Activated naive CD8-positive, alpha-beta T cell treated with anti-CD3 and anti-CD28 coated beads, Interleukin-2, amount 10 ng/mL, durations not matched to agents 7 days and 5 days (primary cell): ENCODE results near the gene GAS7. TPM values are rescaled to one million over a fixed set of nuclear protein-coding genes. Genes with fewer than 3 reads are reported as not detected.
"Not testable (repeated sequence)": the region's sequence is repeated elsewhere in the genome, so short reads cannot be mapped to it uniquely, and the experiment has no call there.

Experiments used
- ATAC-seq: fragments of 150-1000 bp; cut with Tn5 transposase; one replicate; pipeline ENCODE4 v1.10.0; 2021; ENCODE audit warnings: low read depth, moderate library complexity
- POLR2A ChIA-PET: fragments of 350-600 bp; sonication (Branson Sonifier 250); formaldehyde crosslinking; loops from one replicate; lab custom pipeline; 2021; ENCODE audit warnings: antibody characterized with exemption; lab: Charles Lee
- DNase-seq: peaks from one replicate; pipeline ENCODE4 v3.0.0; 2021
- H3K27ac Mint-ChIP-seq: one replicate; pipeline ENCODE4 v1.8.0; 2022; ENCODE audit warnings: mild to moderate bottlenecking, mixed read lengths
- H3K27me3 Mint-ChIP-seq: one replicate; pipeline ENCODE4 v1.8.0; 2022; ENCODE audit warnings: mild to moderate bottlenecking, moderate library complexity, mixed read lengths
- H3K36me3 Mint-ChIP-seq: one replicate; pipeline ENCODE4 v1.8.0; 2021; ENCODE audit warnings: mild to moderate bottlenecking, mixed read lengths
- H3K4me1 Mint-ChIP-seq: one replicate; pipeline ENCODE4 v1.8.0; 2021; ENCODE audit warnings: mixed read lengths
- H3K4me3 Mint-ChIP-seq: one replicate; pipeline ENCODE4 v1.8.0; 2022; ENCODE audit warnings: mild to moderate bottlenecking, moderate library complexity, mixed read lengths
- H3K9me3 Mint-ChIP-seq: one replicate; pipeline ENCODE4 v1.8.0; 2021; ENCODE audit warnings: mixed read lengths
- total RNA-seq, 2 experiments: library from RNA; stranded (reverse); gene quantifications; one replicate each; pipeline ENCODE4 v1.2.3, GENCODE V29; 2021

The GAS7 gene
- total RNA-seq, 2 experiments from 2014 or later, result 2.7 to 2.8 TPM

- no peaks in the 10 kb centered on the region for H3K4me1 Mint-ChIP-seq
- H3K27me3 Mint-ChIP-seq, result peaks cover 2% of the 10 kb centered on the region
- no peak for ATAC-seq
- H3K4me3 Mint-ChIP-seq, result no peak overlapping the region
- H3K27ac Mint-ChIP-seq, result no peak overlapping the region
- no peak for DNase-seq
- no peaks in the 10 kb centered on the region for H3K36me3 Mint-ChIP-seq
- POLR2A ChIA-PET, result no interaction called here
- no peaks in the 10 kb centered on the region for H3K9me3 Mint-ChIP-seq
Observed at GRCh38 chr17:9931144-9931741, 267.2 kb downstream of the GAS7 start.

DNA sequence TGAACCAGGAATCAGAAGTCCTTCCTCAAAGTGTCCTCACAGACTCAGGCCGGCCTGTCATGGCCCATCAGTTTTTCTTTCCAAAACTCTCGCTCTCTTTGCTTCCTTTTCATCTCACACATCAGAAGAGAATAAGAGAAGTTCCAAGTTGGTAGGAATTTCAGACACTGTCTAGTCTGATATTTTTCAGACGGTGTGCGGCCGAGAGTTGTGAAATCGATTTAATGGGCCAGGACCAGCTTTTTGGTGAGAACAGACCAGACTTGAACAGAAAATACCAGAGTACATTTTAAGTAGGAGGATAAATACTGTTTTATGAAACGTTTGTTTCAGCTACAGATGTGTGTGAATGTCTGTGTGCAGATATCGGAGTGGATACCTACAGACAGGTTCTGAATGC is 268.5 kb downstream of the GAS7 start:
- no peak for ATAC-seq
- POLR2A ChIA-PET, result no interaction called here
- no peak overlapping the region for H3K4me3 Mint-ChIP-seq

GRCh38 chr17:9928601-9929333 is 269.6 kb downstream of the GAS7 start:
- Mint-ChIP-seq H3K36me3 (no peaks in the 10 kb centered on the region), H3K4me1 (no peaks in the 10 kb centered on the region), H3K27ac (no peak overlapping the region), H3K27me3 (peaks cover 2% of the 10 kb centered on the region), H3K9me3 (no peaks in the 10 kb centered on the region), H3K4me3 (no peak overlapping the region)
- no peak for DNase-seq
- ATAC-seq, result no peak
- POLR2A ChIA-PET, result no interaction called here

More for the DNA sequence above, 268.5 kb downstream of the GAS7 start:
- Mint-ChIP-seq H3K4me1 (no peaks in the 10 kb centered on the region), H3K27me3 (peaks cover 2% of the 10 kb centered on the region), H3K27ac (no peak overlapping the region), H3K36me3 (no peaks in the 10 kb centered on the region), H3K9me3 (no peaks in the 10 kb centered on the region)
- DNase-seq, result no peak

- Mint-ChIP-seq H3K4me1 (no peaks in the 10 kb centered on the region), H3K9me3 (no peaks in the 10 kb centered on the region), H3K4me3 (no peak overlapping the region), H3K27ac (no peak overlapping the region), H3K36me3 (no peaks in the 10 kb centered on the region), H3K27me3 (no peaks in the 10 kb centered on the region)
- ATAC-seq (no peak), DNase-seq (no peak)
- POLR2A ChIA-PET, result no interaction called here
Observed at GRCh38 chr17:9926150-9926804, 272.1 kb downstream of the GAS7 start.

DNA sequence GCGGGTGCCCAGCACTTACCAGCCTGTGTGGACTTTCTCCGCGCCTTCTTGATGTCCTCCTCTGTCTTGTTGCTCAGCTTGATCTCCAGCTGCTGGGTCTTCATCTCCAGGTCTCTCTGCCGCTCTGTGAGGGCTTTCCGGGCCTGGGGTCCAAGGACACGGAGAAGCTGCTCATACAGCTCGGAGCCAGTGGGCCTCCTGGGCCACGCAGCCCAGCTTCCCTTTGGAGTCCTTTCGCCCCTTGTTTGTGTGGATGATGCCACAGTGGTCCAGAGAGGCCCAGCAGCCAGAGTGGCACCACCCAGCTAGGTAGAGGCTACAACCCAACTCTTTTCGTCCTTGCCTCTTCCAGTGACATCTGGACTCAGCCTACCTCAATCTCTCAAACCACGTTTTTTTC is 272.9 kb downstream of the GAS7 start:
- Mint-ChIP-seq H3K36me3 (no peaks in the 10 kb centered on the region), H3K9me3 (no peaks in the 10 kb centered on the region), H3K4me3 (no peak overlapping the region), H3K27me3 (no peaks in the 10 kb centered on the region), H3K4me1 (no peaks in the 10 kb centered on the region), H3K27ac (no peak overlapping the region)
- ATAC-seq, result no peak
- DNase-seq, result no peak
- POLR2A ChIA-PET, result no interaction called here

- Mint-ChIP-seq H3K36me3 (no peaks in the 10 kb centered on the region), H3K4me1 (no peaks in the 10 kb centered on the region), H3K9me3 (no peaks in the 10 kb centered on the region), H3K27me3 (no peaks in the 10 kb centered on the region), H3K4me3 (no peak overlapping the region), H3K27ac (no peak overlapping the region)
- POLR2A ChIA-PET, result no interaction called here
- DNase-seq (peak; percentile 31), ATAC-seq (no peak)
Observed at GRCh38 chr17:9924735-9925191, 273.6 kb downstream of the GAS7 start.

DNA sequence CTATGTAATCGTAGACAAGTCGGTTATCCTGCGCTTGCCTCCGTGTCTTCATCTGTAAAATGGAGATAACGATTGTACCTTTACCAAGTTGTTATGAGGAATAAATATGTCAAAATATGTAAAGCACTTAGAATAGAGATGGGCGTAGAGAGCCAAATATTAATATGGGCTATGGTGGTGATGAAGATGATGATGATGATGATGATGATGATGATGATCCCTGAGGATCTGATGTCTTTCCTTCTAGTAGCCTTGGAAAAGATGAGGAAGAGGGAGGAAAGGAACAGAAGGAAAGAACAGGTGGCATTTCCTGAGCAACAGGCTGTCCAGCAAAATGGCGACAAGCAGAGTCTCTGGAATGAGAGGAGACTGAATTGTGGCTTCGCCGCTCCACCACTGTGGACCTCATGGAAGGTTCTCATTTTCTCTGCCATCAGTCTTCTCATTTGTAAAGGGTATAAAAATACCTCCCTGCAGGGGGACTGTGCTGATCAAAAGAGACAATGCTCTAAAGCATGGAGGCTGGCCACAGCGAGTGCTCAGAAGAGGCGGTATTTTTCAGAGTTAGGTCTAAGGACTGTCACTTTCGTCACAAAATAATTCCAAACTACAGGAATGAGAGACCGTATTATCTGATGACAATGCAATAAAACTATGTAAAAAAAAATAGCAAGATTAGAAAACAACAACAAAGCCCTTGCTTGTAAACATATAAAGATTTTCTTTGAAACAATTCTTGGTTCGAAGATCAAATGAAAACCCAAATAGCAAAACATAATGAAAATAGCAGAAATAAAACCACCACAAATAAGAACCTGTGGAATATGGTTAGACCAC is 276.2 kb downstream of the GAS7 start:
- no peaks in the 10 kb centered on the region for H3K4me1 Mint-ChIP-seq
- H3K36me3 Mint-ChIP-seq, result no peaks in the 10 kb centered on the region
- POLR2A ChIA-PET, result no interaction called here
- H3K27ac Mint-ChIP-seq, result no peak overlapping the region
- ATAC-seq, result no peak
- no peaks in the 10 kb centered on the region for H3K27me3 Mint-ChIP-seq
- no peaks in the 10 kb centered on the region for H3K9me3 Mint-ChIP-seq
- H3K4me3 Mint-ChIP-seq, result no peak overlapping the region
- DNase-seq, result no peak

- DNase-seq, H3K9me3 Mint-ChIP-seq, POLR2A ChIA-PET, H3K4me3 Mint-ChIP-seq, H3K27ac Mint-ChIP-seq, H3K36me3 Mint-ChIP-seq, ATAC-seq, H3K4me1 Mint-ChIP-seq, H3K27me3 Mint-ChIP-seq: not testable (repeated sequence)
Observed at GRCh38 chr17:9921216-9921615, 277.2 kb downstream of the GAS7 start.

GRCh38 chr17:9918804-9919352 is 279.5 kb downstream of the GAS7 start:
- H3K9me3 Mint-ChIP-seq, result no peaks in the 10 kb centered on the region
- H3K27ac Mint-ChIP-seq, result no peak overlapping the region
- no peaks in the 10 kb centered on the region for H3K4me1 Mint-ChIP-seq
- no peaks in the 10 kb centered on the region for H3K27me3 Mint-ChIP-seq
- H3K36me3 Mint-ChIP-seq, result no peaks in the 10 kb centered on the region
- H3K4me3 Mint-ChIP-seq, result no peak overlapping the region
- ATAC-seq, result no peak
- POLR2A ChIA-PET, result no interaction called here
- DNase-seq, result no peak

DNA sequence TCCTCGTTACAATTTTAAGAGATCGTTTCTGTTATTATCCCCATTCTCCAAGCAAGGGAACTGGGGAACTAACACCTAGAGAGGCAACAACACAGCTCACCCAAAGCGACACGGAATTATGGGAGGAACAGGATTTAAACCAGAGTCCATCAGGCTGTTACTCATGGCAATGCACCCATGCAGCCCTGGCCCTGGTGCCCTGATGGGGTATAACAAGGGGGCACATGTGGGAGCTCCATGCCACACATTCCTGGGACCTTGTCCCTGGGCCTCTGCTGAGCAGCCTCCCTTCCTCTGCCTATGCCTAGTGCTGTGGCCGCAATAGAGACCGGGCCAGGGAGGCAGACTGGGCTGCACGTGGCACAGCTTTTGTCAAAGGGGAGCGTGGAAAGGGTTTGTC is 280.1 kb downstream of the GAS7 start:
- Mint-ChIP-seq H3K9me3 (no peaks in the 10 kb centered on the region), H3K4me1 (no peaks in the 10 kb centered on the region), H3K27ac (no peak overlapping the region), H3K27me3 (no peaks in the 10 kb centered on the region), H3K4me3 (no peak overlapping the region), H3K36me3 (no peaks in the 10 kb centered on the region)
- ATAC-seq (no peak), DNase-seq (no peak)
- POLR2A ChIA-PET, result no interaction called here

DNA sequence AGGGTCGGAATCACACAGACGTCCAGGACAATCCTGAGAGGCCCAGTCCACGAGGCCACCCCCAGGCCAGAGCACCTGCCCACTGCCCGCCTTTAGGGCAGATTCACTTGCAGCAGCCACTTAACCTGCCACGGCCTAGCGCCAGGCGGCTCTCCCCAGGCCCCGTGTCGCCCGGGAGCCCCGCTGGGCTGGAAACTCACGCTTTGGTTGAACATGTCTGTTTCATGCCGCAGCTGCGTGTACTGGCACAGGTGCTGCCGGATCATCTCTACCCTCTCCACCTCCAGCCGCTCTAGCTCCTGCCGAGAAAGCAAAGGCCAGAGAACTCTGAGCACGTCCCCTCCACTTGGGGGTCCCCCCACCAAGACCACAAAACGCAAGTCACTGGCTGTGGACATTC is 280.6 kb downstream of the GAS7 start:
- Mint-ChIP-seq H3K27me3 (no peaks in the 10 kb centered on the region), H3K27ac (no peak overlapping the region), H3K4me3 (no peak overlapping the region), H3K9me3 (no peaks in the 10 kb centered on the region), H3K36me3 (no peaks in the 10 kb centered on the region), H3K4me1 (no peaks in the 10 kb centered on the region)
- POLR2A ChIA-PET, result no interaction called here
- no peak for ATAC-seq
- DNase-seq, result no peak

- POLR2A ChIA-PET, result no interaction called here
- DNase-seq (no peak), ATAC-seq (no peak)
- H3K9me3 Mint-ChIP-seq, result no peaks in the 10 kb centered on the region
- H3K36me3 Mint-ChIP-seq, result no peaks in the 10 kb centered on the region
- no peak overlapping the region for H3K4me3 Mint-ChIP-seq
- no peak overlapping the region for H3K27ac Mint-ChIP-seq
- H3K4me1 Mint-ChIP-seq, result no peaks in the 10 kb centered on the region
- no peaks in the 10 kb centered on the region for H3K27me3 Mint-ChIP-seq
Observed at GRCh38 chr17:9917131-9917530, 281.3 kb downstream of the GAS7 start.

- Mint-ChIP-seq H3K9me3 (no peaks in the 10 kb centered on the region), H3K4me1 (no peaks in the 10 kb centered on the region), H3K36me3 (no peaks in the 10 kb centered on the region), H3K27me3 (no peaks in the 10 kb centered on the region), H3K27ac (no peak overlapping the region), H3K4me3 (no peak overlapping the region)
- DNase-seq (no peak), ATAC-seq (no peak)
- POLR2A ChIA-PET, result no interaction called here
Observed at GRCh38 chr17:9916108-9916507, 282.3 kb downstream of the GAS7 start.
